GM10248 (cell line): ENCODE measurements around the gene DYNLT4.

Experiments used
- CTCF ChIA-PET: fragments of 300-600 bp; sonication (Branson Sonifier 250); formaldehyde crosslinking; extraction: SDS; loops from one replicate; lab custom pipeline; 2021; ENCODE audit warnings: antibody characterized with exemption; lab: Yijun Ruan, JAX
- POLR2A ChIA-PET: fragments of 350-650 bp; sonication (Branson Sonifier 250); formaldehyde crosslinking; extraction: SDS; loops from one replicate; lab custom pipeline; 2020; ENCODE audit warnings: antibody characterized with exemption; lab: Yijun Ruan, JAX
- DNase-seq: peaks from one replicate; pipeline ENCODE4 v3.0.0; 2012; ENCODE audit errors: extremely low spot score
- TF ChIP-seq, protein P1 (sequence below): IDR thresholded peaks from 2 replicates; pipeline ENCODE4 v1.5.1; 2012; ENCODE audit warnings: mild to moderate bottlenecking, low read depth; ENCODE audit errors: extremely low read depth, missing control alignments, control extremely low read depth

The DYNLT4 gene

DNA sequence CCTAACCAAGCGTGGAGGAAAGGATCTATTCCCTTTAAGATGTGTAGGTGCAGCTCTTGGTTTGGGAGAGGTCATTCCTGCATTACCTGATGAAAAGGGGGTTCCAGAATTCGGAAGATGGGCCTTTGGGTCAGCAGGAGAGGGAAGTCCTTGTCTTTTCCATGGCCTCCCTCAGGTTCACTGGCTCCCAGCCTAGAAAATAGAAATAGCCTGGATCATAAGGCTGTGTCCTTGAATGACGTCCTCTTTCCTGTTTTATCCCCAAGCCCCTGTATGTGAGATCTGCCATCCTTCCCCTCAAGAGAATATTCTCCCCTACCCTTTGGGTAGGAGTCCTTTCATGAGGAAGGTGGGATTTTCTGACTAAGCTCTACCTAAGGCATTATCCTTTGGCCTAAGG, 46.3 kb downstream of the DYNLT4 start:
- DNase-seq, result no peak
- TF ChIP-seq, protein P1, sequence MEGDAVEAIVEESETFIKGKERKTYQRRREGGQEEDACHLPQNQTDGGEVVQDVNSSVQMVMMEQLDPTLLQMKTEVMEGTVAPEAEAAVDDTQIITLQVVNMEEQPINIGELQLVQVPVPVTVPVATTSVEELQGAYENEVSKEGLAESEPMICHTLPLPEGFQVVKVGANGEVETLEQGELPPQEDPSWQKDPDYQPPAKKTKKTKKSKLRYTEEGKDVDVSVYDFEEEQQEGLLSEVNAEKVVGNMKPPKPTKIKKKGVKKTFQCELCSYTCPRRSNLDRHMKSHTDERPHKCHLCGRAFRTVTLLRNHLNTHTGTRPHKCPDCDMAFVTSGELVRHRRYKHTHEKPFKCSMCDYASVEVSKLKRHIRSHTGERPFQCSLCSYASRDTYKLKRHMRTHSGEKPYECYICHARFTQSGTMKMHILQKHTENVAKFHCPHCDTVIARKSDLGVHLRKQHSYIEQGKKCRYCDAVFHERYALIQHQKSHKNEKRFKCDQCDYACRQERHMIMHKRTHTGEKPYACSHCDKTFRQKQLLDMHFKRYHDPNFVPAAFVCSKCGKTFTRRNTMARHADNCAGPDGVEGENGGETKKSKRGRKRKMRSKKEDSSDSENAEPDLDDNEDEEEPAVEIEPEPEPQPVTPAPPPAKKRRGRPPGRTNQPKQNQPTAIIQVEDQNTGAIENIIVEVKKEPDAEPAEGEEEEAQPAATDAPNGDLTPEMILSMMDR, result no peak
- POLR2A ChIA-PET, result interaction anchor here (1.9 kb wide), 1 partner anchor 15 kb away, joined by 5 read pairs; the partner anchor contains the start of gene RPS8
- CTCF ChIA-PET, result interaction anchor here (2.8 to 3.3 kb wide), 2 partner anchors 13 to 31 kb away, joined by 12 to 29 read pairs; partner anchors contain the start of gene RNU5D-1

DNA sequence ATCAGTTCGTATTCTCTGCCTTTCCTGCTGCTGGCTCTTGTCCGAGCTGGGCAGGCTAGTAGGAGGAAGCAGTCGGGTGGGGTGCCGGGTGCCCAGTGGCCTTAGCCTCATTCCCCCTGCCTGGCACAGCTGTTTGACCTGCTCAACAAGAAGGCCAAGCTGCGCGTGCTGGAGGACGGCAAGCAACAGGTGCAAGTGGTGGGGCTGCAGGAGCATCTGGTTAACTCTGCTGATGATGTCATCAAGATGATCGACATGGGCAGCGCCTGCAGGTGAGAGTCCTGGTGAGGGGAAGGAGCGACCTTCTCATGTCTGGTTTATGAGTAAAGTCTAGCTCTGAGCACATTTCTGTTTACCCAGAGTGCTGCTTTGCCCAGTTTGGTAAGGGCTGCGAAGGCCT, 48.1 kb downstream of the DYNLT4 start:
- TF ChIP-seq, protein P1, result no peak
- no peak for DNase-seq
- ChIA-PET POLR2A (no interaction called here), CTCF (interaction anchor here (1.4 to 3.3 kb wide), 4 partner anchors 8 to 29 kb away, joined by 3 to 29 read pairs (median 5); partner anchors contain the start of gene RNU5D-1)

DNA sequence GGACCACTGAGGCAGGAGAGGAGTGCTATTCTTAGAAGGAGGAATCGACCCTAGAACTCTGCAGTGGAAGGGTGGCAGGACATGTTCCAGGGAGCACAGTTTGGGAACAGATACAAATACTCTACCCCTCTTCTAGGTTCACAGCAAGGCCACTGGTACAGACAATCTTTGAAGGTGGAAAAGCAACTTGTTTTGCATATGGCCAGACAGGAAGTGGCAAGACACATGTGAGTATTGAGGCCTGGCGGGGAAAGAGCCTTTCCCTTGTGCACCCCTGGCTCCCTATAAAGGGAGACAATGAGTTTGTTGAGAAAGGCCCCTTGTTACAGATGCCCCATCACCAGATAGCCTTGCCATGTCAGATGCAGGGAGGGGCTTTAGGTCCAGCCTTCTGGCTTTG, 49.7 kb downstream of the DYNLT4 start:
- ChIA-PET CTCF (interaction anchor here (1.2 to 1.5 kb wide), 2 partner anchors 11 to 29 kb away, joined by 4 to 7 read pairs; no protein-coding TSS in a partner anchor), POLR2A (interaction anchor here (0.9 kb wide), 1 partner anchor 36 kb away, joined by 3 read pairs; no protein-coding TSS in a partner anchor)
- TF ChIP-seq, protein P1, result no peak
- DNase-seq, result peak; percentile 25
